ENCODE results near the gene SEPTIN3. TPM values are rescaled to one million over a fixed set of nuclear protein-coding genes. Genes with fewer than 3 reads are reported as not detected.
"Not testable (repeated sequence)": the region's sequence is repeated elsewhere in the genome, so short reads cannot be mapped to it uniquely, and the experiment has no call there.

The SEPTIN3 gene
- total RNA-seq, 1 donor from 2014 or later: 0.06 TPM

- no peak overlapping the region for H3K4me3 ChIP-seq (ENCODE audit: low read depth, low read length)
- peak; percentile 84 for TF ChIP-seq CTCF (conservative IDR thresholded peaks at IDR 0.05; ENCODE audit: low read depth, low read length)
- DNase-seq (ENCODE audit: low read depth): no peak
Observed at GRCh38 chr22:41940832-41941765, 28.1 kb upstream of the SEPTIN3 start.

GRCh38 chr22:41943661-41944209 is 25.5 kb upstream of the SEPTIN3 start:
- no peak for TF ChIP-seq CTCF (conservative IDR thresholded peaks at IDR 0.05; ENCODE audit: low read depth, low read length)
- H3K4me3 ChIP-seq (ENCODE audit: low read depth, low read length): no peak overlapping the region
- DNase-seq (ENCODE audit: low read depth): no peak

GRCh38 chr22:41946629-41947423 is 22.4 kb upstream of the SEPTIN3 start, which contains the start of gene CENPM:
CENPM (minus strand) TSS chr22:41947152; CDS start chr22:41947076, 76 bp downstream.
- DNase-seq (ENCODE audit: low read depth): no peak
- H3K4me3 ChIP-seq (ENCODE audit: low read depth, low read length): peak within 1 kb of the TSS; percentile 69
- TF ChIP-seq CTCF (conservative IDR thresholded peaks at IDR 0.05; ENCODE audit: low read depth, low read length): no peak

- H3K4me3 ChIP-seq (ENCODE audit: low read depth, low read length): peak overlapping the region; percentile 69
- TF ChIP-seq CTCF (conservative IDR thresholded peaks at IDR 0.05; ENCODE audit: low read depth, low read length): no peak
- DNase-seq (ENCODE audit: low read depth): no peak
Observed at GRCh38 chr22:41947424-41948080, 21.7 kb upstream of the SEPTIN3 start.

- DNase-seq (ENCODE audit: low read depth): no peak
- TF ChIP-seq CTCF (conservative IDR thresholded peaks at IDR 0.05; ENCODE audit: low read depth, low read length): no peak
- no peak overlapping the region for H3K4me3 ChIP-seq (ENCODE audit: low read depth, low read length)
Observed at GRCh38 chr22:41948142-41948541, 21.1 kb upstream of the SEPTIN3 start.

GRCh38 chr22:41948928-41949296 is 20.3 kb upstream of the SEPTIN3 start:
- not testable (repeated sequence) for H3K4me3 ChIP-seq (ENCODE audit: low read depth, low read length); DNase-seq (ENCODE audit: low read depth)
